ENCODE measurements around the gene CBFA2T2. TPM values are rescaled to one million over a fixed set of nuclear protein-coding genes. Genes with fewer than 3 reads are reported as not detected.
A peak's percentile ranks its signal among the peaks of the same experiment; 100 is the strongest.
"Not testable (repeated sequence)": the region's sequence is repeated elsewhere in the genome, so short reads cannot be mapped to it uniquely, and the experiment has no call there.

The CBFA2T2 gene
- total and polyA plus RNA-seq, 5 experiments from 2014 or later = 11.9 to 33.8 (median 17.9) TPM

DNA sequence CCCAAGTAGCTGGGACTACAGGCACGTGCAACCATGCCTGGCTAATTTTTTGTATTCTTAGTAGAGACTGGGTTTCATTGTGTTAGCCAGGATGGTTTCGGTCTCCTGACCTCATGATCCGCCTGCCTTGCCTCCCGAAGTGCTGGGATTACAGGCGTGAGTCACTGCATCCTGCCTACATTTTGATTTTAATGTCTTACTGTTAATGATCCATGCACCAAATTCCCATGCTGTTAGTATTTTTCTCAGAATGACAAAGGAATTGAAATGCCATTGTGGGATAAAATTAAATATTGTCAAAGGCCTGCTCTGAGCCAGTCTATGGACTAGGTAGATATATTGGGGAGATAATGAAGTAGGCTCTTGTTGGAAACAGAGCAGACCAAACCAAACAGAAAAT, 28.2 kb downstream of the CBFA2T2 start:
- H3K27me3 Mint-ChIP-seq = no peaks in the 10 kb centered on the region
- H3K9me3 Mint-ChIP-seq = no peaks in the 10 kb centered on the region
- no peak for DNase-seq
- peaks cover 10 to 36% (median 22%) of the 10 kb centered on the region in 4 donors for H3K4me1 Mint-ChIP-seq
- H3K4me3 Mint-ChIP-seq = no peak overlapping the region
- POLR2A ChIA-PET = interaction anchor here (0.7 kb wide), 1 partner anchor 11 kb away, joined by 3 read pairs; no protein-coding TSS in a partner anchor
- ATAC-seq = no peak
- no peak overlapping the region for H3K27ac Mint-ChIP-seq
- H3K36me3 Mint-ChIP-seq = peaks cover 0 to 4% (median 0%) of the 10 kb centered on the region in 3 donors

GRCh38 chr20:33521461-33521860, 31.6 kb downstream of the CBFA2T2 start:
- H3K9me3 Mint-ChIP-seq = no peaks in the 10 kb centered on the region
- H3K4me1 Mint-ChIP-seq = peaks cover 7 to 29% (median 18%) of the 10 kb centered on the region in 4 donors
- POLR2A ChIA-PET = no interaction called here
- no peak for ATAC-seq
- DNase-seq = no peak
- peaks cover 0 to 18% (median 0%) of the 10 kb centered on the region in 3 donors for H3K36me3 Mint-ChIP-seq
- no peak overlapping the region for H3K4me3 Mint-ChIP-seq
- no peaks in the 10 kb centered on the region for H3K27me3 Mint-ChIP-seq
- H3K27ac Mint-ChIP-seq = peak overlapping the region in 3 of 10 donors; percentile 4 to 55 (median 24)

DNA sequence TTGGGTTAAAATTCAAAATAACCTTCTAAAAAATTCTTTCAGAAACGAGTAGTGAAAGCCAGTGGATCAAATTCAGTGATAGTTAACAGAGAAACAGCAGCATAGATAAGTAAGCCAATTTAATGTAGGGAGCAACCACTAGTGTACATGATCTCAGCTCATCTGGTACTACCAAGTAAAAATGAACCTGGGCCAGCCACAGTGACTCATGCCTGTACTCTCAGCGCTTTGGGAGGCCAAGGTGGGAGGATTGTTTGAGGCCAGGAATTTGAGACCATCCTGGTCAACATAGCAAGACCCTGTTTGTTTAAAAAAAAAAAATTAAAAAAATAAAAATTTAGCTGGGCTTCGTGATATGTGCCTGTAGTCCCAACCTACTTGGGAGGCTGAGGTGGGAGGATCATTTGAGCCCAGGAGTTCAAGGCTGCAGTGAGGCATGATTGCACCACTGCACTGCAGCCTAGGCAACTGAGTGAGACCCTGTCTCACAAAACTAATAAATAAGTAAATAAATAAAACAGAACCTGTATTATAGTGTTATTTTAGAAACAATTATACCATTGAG, 32.4 kb downstream of the CBFA2T2 start:
- peak overlapping the region in 2 of 10 donors; percentile 44 to 53 for H3K27ac Mint-ChIP-seq
- H3K27me3 Mint-ChIP-seq = no peaks in the 10 kb centered on the region
- DNase-seq = no peak
- ATAC-seq = no peak
- POLR2A ChIA-PET = interaction anchor here (0.5 kb wide), 2 partner anchors 109 to 120 kb away, joined by 3 to 4 read pairs; no protein-coding TSS in a partner anchor
- H3K4me3 Mint-ChIP-seq = no peak overlapping the region
- H3K4me1 Mint-ChIP-seq = peaks cover 4 to 25% (median 13%) of the 10 kb centered on the region in 4 donors
- peaks cover 0 to 18% (median 0%) of the 10 kb centered on the region in 3 donors for H3K36me3 Mint-ChIP-seq
- H3K9me3 Mint-ChIP-seq = no peaks in the 10 kb centered on the region

GRCh38 chr20:33524261-33524660, 34.4 kb downstream of the CBFA2T2 start:
- Mint-ChIP-seq H3K36me3 (peaks cover 0 to 17% (median 0%) of the 10 kb centered on the region in 3 donors), H3K4me1 (peaks cover 4 to 23% (median 16%) of the 10 kb centered on the region in 4 donors), H3K27ac (no peak overlapping the region), H3K4me3 (no peak overlapping the region), H3K9me3 (no peaks in the 10 kb centered on the region), H3K27me3 (no peaks in the 10 kb centered on the region)
- DNase-seq (no peak), ATAC-seq (no peak)
- POLR2A ChIA-PET = no interaction called here

DNA sequence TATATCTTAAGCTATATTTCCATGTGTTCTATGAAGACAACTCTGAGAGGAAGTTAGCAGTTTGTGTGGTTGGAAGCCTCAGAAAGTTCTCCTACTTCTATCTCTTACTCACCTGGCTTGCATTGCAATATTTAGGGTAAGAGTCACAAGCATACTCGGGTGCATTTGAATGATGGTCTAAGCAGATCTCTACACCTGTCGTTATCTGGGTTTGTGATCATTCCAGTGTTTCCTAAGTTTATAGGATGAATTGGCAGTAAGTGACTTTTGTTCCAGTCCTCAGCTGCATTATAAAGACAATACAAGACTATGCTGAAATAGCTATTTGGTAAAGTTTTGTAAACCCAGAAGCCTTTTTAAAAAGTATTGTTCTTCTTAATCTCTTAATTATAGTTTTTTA, 36.9 kb downstream of the CBFA2T2 start:
- H3K4me3 Mint-ChIP-seq = no peak overlapping the region
- peak overlapping the region in 1 of 10 donors; percentile 42 for H3K27ac Mint-ChIP-seq
- no peak for DNase-seq
- no peaks in the 10 kb centered on the region for H3K9me3 Mint-ChIP-seq
- ATAC-seq = no peak
- peaks cover 9 to 25% (median 16%) of the 10 kb centered on the region in 4 donors for H3K4me1 Mint-ChIP-seq
- POLR2A ChIA-PET = interaction anchor here (0.5 kb wide), 1 partner anchor 14 kb away, joined by 4 read pairs; no protein-coding TSS in a partner anchor
- peaks cover 0 to 21% (median 0%) of the 10 kb centered on the region in 3 donors for H3K36me3 Mint-ChIP-seq
- no peaks in the 10 kb centered on the region for H3K27me3 Mint-ChIP-seq

DNA sequence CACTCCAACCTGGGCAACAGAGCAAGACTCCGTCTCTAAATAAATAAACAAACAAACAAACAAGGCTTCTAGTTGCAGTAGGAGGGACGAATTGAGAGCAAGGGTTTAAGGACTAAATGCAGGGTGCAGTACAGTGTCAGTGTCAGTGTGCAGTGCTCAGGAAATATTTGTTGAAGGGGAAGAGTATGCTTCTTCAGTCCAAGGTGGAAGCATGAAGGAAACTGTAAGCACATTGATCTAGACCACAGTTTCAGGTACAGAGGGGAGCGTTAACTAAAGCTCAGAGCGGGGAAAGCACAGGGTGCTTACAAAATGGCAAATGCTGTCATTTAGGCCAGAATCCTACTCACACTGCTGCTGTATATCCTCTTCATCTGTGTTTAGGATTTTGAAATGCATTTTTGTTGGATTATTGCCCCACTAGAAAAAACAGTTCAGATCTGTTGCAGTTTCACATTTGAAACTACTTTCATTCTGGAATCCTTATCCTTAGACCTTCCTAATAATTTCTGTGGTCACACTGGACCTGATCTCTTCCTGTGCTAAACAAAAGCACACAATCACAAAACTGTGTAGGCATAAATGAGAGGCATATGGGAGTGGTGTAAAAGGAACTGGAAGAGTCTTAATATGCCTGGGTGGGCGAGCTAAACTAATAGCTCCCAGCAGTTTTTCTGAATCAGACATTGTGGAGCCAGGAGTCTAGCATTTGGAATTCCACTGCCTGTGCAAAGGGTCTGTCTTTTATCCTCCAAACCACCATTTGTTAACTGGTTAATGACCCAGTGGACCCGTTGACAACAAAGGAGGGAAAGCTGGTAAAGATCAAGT, 41.4 kb downstream of the CBFA2T2 start:
- ATAC-seq (no peak), DNase-seq (no peak)
- Mint-ChIP-seq H3K4me3 (no peak overlapping the region), H3K27ac (peak overlapping the region in 7 of 10 donors; percentile 33 to 76 (median 47)), H3K9me3 (no peaks in the 10 kb centered on the region), H3K4me1 (peaks cover 11 to 36% (median 26%) of the 10 kb centered on the region in 4 donors), H3K36me3 (peaks cover 0 to 9% (median 2%) of the 10 kb centered on the region in 3 donors), H3K27me3 (no peaks in the 10 kb centered on the region)
- POLR2A ChIA-PET = no interaction called here

GRCh38 chr20:33531885-33532284, 42.0 kb downstream of the CBFA2T2 start:
- H3K27ac Mint-ChIP-seq = peak overlapping the region in 5 of 10 donors; percentile 11 to 49 (median 19)
- POLR2A ChIA-PET = no interaction called here
- H3K4me3 Mint-ChIP-seq = no peak overlapping the region

DNA sequence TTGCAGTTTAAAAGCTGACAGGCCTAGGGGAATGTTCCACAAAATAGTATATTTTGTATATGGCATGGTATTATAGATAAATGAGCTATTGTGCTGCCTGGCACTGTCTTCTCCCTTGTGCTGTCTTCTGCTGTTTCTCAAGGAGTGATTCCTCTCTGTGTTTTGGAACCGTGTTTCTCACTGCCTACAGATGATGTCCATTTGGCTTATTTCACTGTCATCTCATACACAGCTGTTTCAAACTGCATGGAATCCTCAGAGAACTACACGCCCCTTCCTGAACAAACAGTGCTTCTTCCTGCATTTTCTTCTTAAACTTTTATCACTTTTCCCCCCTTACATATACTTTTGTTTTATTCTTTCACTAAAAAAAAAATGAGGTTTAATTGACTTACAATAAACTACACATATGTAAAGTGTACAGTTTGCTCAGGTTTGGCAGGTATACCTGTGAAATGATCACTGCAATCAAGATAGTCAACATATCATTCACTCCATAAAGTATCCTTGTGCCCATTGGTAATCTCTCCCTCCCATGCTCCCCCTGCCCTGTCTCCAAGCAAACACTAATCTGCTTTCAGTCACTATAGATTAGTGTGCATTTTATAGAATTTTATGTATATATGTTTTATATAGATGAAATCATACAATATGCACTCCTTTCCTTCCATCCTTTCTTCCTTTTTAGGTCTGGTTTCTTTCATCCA, 43.0 kb downstream of the CBFA2T2 start:
- H3K4me1 Mint-ChIP-seq = peaks cover 11 to 39% (median 27%) of the 10 kb centered on the region in 4 donors
- peaks cover 0 to 4% (median 0%) of the 10 kb centered on the region in 9 donors for H3K9me3 Mint-ChIP-seq
- ATAC-seq (no peak), DNase-seq (no peak)
- POLR2A ChIA-PET = no interaction called here
- H3K27ac Mint-ChIP-seq = peak overlapping the region in 4 of 10 donors; percentile 23 to 75 (median 36)
- no peak overlapping the region for H3K4me3 Mint-ChIP-seq
- peaks cover 5 to 12% (median 9%) of the 10 kb centered on the region in 3 donors for H3K36me3 Mint-ChIP-seq
- no peaks in the 10 kb centered on the region for H3K27me3 Mint-ChIP-seq

More at GRCh38 chr20:33531885-33532284, 42.0 kb downstream of the CBFA2T2 start:
- DNase-seq (no peak), ATAC-seq (no peak)
- H3K36me3 Mint-ChIP-seq = peaks cover 0 to 11% (median 2%) of the 10 kb centered on the region in 3 donors
- H3K27me3 Mint-ChIP-seq = no peaks in the 10 kb centered on the region
- peaks cover 11 to 36% (median 25%) of the 10 kb centered on the region in 4 donors for H3K4me1 Mint-ChIP-seq
- no peaks in the 10 kb centered on the region for H3K9me3 Mint-ChIP-seq

DNA sequence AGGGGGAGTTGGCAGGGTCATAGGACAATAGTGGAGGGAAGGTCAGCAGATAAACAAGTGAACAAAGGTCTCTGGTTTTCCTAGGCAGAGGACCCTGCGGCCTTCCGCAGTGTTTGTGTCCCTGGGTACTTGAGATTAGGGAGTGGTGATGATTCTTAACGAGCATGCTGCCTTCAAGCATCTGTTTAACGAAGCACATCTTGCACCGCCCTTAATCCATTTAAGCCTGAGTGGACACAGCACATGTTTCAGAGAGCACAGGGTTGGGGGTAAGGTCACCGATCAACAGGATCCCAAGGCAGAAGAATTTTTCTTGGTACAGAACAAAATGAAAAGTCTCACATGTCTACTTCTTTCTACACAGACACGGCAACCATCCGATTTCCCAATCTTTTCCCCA, 45.8 kb downstream of the CBFA2T2 start:
- H3K36me3 Mint-ChIP-seq = peaks cover 5 to 13% (median 9%) of the 10 kb centered on the region in 3 donors
- POLR2A ChIA-PET = not testable (repeated sequence)

GRCh38 chr20:33537608-33538007, 47.7 kb downstream of the CBFA2T2 start:
- H3K27ac Mint-ChIP-seq = peak overlapping the region in 1 of 10 donors; percentile 66

More for the DNA sequence above, 45.8 kb downstream of the CBFA2T2 start:
- H3K4me3 Mint-ChIP-seq, H3K27me3 Mint-ChIP-seq, H3K27ac Mint-ChIP-seq, H3K9me3 Mint-ChIP-seq, ATAC-seq, DNase-seq: not testable (repeated sequence)
- peaks cover 14 to 43% (median 34%) of the 10 kb centered on the region in 4 donors for H3K4me1 Mint-ChIP-seq

GRCh38 chr20:33539129-33539528, 49.2 kb downstream of the CBFA2T2 start:
- POLR2A ChIA-PET = no interaction called here
- Mint-ChIP-seq H3K27me3 (no peaks in the 10 kb centered on the region), H3K36me3 (peaks cover 5 to 8% (median 6%) of the 10 kb centered on the region in 3 donors), H3K4me1 (peaks cover 10 to 26% (median 18%) of the 10 kb centered on the region in 4 donors), H3K4me3 (no peak overlapping the region), H3K27ac (peak overlapping the region in 3 of 10 donors; percentile 18 to 63 (median 28)), H3K9me3 (peaks cover 0 to 4% (median 0%) of the 10 kb centered on the region in 9 donors)
- ATAC-seq (no peak), DNase-seq (no peak)

More at GRCh38 chr20:33537608-33538007, 47.7 kb downstream of the CBFA2T2 start:
- no peaks in the 10 kb centered on the region for H3K27me3 Mint-ChIP-seq
- ATAC-seq = no peak
- no peak for DNase-seq
- H3K4me3 Mint-ChIP-seq = no peak overlapping the region
- H3K4me1 Mint-ChIP-seq = peaks cover 8 to 30% (median 19%) of the 10 kb centered on the region in 4 donors
- peaks cover 0 to 4% (median 0%) of the 10 kb centered on the region in 9 donors for H3K9me3 Mint-ChIP-seq
- peaks cover 5 to 11% (median 9%) of the 10 kb centered on the region in 3 donors for H3K36me3 Mint-ChIP-seq
- POLR2A ChIA-PET = no interaction called here

- H3K4me3 Mint-ChIP-seq = no peak overlapping the region
- ATAC-seq = no peak
- H3K27ac Mint-ChIP-seq = no peak overlapping the region
- H3K4me1 Mint-ChIP-seq = peaks cover 11 to 26% (median 18%) of the 10 kb centered on the region in 4 donors
- H3K9me3 Mint-ChIP-seq = peaks cover 0 to 4% (median 0%) of the 10 kb centered on the region in 9 donors
- no peaks in the 10 kb centered on the region for H3K27me3 Mint-ChIP-seq
- peaks cover 5 to 10% (median 6%) of the 10 kb centered on the region in 3 donors for H3K36me3 Mint-ChIP-seq
- DNase-seq = no peak
- POLR2A ChIA-PET = interaction anchor here (0.6 kb wide), 1 partner anchor 1261 kb away, joined by 3 read pairs; no protein-coding TSS in a partner anchor
Measured at GRCh38 chr20:33540427-33540826, 50.5 kb downstream of the CBFA2T2 start.

All from naive thymus-derived CD8-positive, alpha-beta T cell (primary cell).